ENCODE results near the gene AP5Z1.

AP5Z1 gene

DNA sequence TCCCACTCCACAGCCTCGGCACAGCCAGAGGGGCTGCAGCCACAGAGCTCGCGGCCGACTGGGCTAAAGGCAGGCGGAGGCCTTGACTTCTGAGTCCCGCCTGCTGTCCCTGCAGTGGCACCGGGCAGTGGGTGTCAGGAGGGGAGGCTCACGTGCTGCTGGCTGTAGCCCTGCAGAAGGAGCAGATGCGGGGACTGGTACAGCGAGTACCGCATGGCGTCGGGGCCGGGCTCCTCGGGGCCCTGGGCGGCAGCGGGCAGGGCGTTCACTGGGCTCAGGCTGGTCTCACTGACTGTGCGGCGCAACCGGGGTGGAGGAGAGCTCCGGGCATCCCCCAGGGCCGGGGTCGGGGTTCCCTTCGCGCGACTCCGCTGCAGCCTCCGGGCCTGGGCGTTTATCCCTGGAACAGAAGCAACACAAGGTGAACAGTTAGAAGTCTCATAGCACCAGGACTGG, 60.8 kb downstream of the AP5Z1 start:
- TF ChIP-seq, protein P1, sequence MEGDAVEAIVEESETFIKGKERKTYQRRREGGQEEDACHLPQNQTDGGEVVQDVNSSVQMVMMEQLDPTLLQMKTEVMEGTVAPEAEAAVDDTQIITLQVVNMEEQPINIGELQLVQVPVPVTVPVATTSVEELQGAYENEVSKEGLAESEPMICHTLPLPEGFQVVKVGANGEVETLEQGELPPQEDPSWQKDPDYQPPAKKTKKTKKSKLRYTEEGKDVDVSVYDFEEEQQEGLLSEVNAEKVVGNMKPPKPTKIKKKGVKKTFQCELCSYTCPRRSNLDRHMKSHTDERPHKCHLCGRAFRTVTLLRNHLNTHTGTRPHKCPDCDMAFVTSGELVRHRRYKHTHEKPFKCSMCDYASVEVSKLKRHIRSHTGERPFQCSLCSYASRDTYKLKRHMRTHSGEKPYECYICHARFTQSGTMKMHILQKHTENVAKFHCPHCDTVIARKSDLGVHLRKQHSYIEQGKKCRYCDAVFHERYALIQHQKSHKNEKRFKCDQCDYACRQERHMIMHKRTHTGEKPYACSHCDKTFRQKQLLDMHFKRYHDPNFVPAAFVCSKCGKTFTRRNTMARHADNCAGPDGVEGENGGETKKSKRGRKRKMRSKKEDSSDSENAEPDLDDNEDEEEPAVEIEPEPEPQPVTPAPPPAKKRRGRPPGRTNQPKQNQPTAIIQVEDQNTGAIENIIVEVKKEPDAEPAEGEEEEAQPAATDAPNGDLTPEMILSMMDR (IDR thresholded peaks at IDR 0.05) = no peak
- Histone ChIP-seq H3K4me1 (ENCODE audit: control insufficient read depth in 1 of 2, insufficient read depth in 1 of 2, low read depth in 1 of 2, low read length in 1 of 2) (no peaks in the 10 kb centered on the region), H3K36me3 (no peaks in the 10 kb centered on the region), H3K9me3 (no peaks in the 10 kb centered on the region), H3K27me3 (no peaks in the 10 kb centered on the region), H3K27ac (no peak overlapping the region), H3K4me3 (ENCODE audit: low read depth in 1 of 2, low read length in 1 of 2) (no peak overlapping the region)

DNA sequence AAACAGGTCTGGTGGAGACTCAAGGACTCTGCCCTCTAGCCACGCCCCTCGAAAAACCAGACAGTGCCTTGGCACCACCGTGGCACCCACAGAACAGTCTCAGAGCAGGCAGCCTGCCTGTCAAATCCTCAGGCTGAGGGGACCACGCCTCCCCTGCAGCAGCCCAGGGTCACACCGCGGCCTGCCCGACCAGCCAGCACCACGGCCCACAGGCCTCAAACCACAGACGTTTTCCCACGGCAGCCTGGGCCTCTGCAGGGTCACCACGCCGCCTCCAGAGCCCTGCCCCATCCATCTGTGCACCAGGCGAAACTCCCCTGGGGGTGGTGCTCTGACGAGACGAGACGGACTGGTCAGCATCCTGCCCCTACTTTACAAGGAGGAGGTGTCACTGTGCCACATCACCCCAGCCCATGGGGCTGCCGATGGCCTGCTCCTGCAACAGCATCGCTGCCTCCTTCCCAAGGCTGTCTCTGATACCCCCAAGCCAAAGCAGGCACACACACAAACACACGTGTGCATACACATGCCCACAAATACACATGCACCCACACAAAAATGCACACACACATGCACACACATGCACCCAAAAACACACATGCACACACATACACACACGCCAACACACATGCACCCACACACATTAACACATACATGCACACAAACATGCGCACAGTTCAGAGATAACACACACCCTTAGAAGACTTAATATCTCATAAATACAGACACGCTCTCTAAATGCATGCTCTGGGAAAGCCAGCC, 61.8 kb downstream of the AP5Z1 start:
- TF ChIP-seq, protein P1 (IDR thresholded peaks at IDR 0.05) = no peak
- Histone ChIP-seq H3K4me3 (ENCODE audit: low read depth in 1 of 2, low read length in 1 of 2) (no peak overlapping the region), H3K27ac (no peak overlapping the region), H3K27me3 (no peaks in the 10 kb centered on the region), H3K4me1 (ENCODE audit: control insufficient read depth in 1 of 2, insufficient read depth in 1 of 2, low read depth in 1 of 2, low read length in 1 of 2) (no peaks in the 10 kb centered on the region), H3K36me3 (no peaks in the 10 kb centered on the region), H3K9me3 (no peaks in the 10 kb centered on the region)

DNA sequence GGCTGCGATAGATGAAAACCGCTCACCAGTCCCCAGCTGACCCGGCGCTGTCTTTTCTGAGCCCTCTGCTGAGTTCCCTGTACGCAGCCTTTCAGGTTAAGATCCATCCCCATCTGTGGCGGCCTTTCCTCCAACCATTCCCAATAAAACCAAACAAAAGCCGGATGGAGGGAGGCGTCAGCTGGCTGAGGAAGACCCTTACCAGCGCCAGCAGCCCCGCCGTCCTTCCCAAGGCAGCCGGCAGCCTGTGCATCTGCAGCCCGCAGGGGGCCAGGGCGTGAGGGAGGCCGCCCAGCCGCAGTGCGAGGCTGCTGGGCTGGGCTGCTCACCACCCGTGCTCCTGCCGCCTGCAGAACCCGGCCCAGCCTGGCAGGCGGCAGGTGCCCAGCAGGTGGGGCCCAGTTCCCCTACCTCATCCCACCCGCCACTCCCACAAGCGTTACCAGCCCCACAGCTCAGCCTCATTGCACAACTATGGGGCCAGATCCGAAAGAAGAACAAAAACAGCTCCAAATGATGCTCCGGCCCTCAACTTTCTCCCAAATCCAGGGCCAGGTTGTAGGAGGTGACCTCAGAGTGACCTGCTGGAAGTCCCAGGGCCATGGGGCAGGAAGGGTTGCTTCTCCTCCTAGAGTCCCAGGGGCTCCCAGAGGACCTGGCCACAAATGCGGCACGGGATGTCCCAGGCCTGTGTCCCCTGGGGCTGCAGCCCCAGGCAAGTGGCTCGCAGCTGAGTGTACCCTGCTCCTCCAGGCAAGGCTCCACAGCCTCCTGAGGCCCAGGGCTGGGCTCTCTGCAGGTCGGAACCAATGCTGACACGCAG, 62.6 kb downstream of the AP5Z1 start:
- TF ChIP-seq, protein P1 (IDR thresholded peaks at IDR 0.05) = no peak
- Histone ChIP-seq H3K27me3 (no peaks in the 10 kb centered on the region), H3K4me1 (ENCODE audit: control insufficient read depth in 1 of 2, insufficient read depth in 1 of 2, low read depth in 1 of 2, low read length in 1 of 2) (no peaks in the 10 kb centered on the region), H3K9me3 (no peaks in the 10 kb centered on the region), H3K36me3 (no peaks in the 10 kb centered on the region), H3K27ac (no peak overlapping the region), H3K4me3 (ENCODE audit: low read depth in 1 of 2, low read length in 1 of 2) (no peak overlapping the region)

DNA sequence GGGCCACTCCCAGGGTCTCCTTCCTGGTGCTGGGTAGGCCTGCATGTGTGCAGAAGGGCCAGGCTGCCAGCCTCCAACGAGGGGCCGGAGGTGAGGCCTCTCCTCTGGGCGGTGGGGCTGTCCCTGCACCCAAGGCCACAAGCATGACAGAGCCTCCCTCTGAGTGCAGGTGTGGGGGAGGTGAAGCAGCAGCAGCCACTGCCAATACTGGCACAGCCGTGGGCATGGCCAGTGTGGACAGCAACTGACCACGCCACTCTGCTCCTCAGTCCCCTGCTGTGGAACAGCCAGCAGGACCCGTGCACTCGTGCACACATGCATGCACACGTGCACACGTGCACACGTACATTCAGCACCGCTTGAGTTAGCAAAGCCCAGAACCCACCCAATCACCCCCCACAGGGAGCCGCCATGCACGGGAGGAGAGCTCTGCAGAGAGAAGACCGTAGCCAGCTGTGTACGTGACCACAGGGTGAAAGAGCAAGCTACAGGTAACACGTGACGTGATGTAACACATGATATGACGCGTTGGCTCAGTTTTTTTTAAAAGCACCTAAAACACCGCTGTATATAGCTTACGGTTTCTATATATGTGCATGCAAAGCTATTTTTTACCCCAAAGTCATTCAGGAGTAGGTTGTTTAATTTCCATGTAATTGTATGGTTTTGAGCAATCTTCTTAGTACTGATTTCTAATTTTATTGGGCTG, 63.4 kb downstream of the AP5Z1 start:
- TF ChIP-seq, protein P1 (IDR thresholded peaks at IDR 0.05) = no peak
- H3K27me3 ChIP-seq = no peaks in the 10 kb centered on the region

DNA sequence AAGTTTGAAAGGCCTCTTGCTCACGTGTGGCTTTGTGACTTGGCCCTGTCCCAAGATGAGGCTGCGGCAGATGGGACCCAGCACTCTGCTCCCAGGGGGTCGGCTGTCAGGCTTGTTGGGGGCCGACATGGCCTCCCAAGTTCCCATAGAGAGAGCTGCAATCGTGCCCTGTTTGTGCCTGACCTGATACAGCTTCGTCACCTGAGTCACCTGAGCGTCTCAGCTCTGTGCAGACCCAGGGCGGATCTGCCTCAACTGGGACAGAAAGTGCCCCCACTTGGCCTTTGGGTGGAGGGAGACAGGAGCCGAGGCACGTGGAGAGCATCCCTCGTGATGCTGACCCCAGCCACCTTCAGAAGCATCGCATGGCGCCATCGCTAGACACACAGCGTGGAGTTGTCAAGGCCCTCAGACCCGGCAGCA, 64.7 kb downstream of the AP5Z1 start:
- Histone ChIP-seq H3K27me3 (peaks cover under 1% of the 10 kb centered on the region), H3K4me3 (ENCODE audit: low read depth in 1 of 2, low read length in 1 of 2) (no peak overlapping the region), H3K9me3 (no peaks in the 10 kb centered on the region), H3K4me1 (ENCODE audit: control insufficient read depth in 1 of 2, insufficient read depth in 1 of 2, low read depth in 1 of 2, low read length in 1 of 2) (no peaks in the 10 kb centered on the region), H3K27ac (no peak overlapping the region), H3K36me3 (no peaks in the 10 kb centered on the region)
- TF ChIP-seq, protein P1 (IDR thresholded peaks at IDR 0.05) = no peak

More for the DNA sequence above, 63.4 kb downstream of the AP5Z1 start:
- Histone ChIP-seq H3K27ac (no peak overlapping the region), H3K4me1 (ENCODE audit: control insufficient read depth in 1 of 2, insufficient read depth in 1 of 2, low read depth in 1 of 2, low read length in 1 of 2) (no peaks in the 10 kb centered on the region), H3K4me3 (ENCODE audit: low read depth in 1 of 2, low read length in 1 of 2) (no peak overlapping the region), H3K36me3 (no peaks in the 10 kb centered on the region), H3K9me3 (no peaks in the 10 kb centered on the region)

Data from neutrophil (primary cell).